Umbilical cord (tissue), 2 donors: ENCODE results near the gene MYH8. TPM values are rescaled to one million over a fixed set of nuclear protein-coding genes. Genes with fewer than 3 reads are reported as not detected.
A peak's percentile ranks its signal among the peaks of the same experiment; 100 is the strongest.

Experiments
- DNase-seq: peaks from one replicate; pipeline ENCODE4 v3.0.0-alpha.2; 2015; ENCODE audit warnings: low spot score
- total RNA-seq: library from RNA; depleted of rRNA; stranded (reverse); fragments of >200 nt; gene quantifications from one replicate; pipeline ENCODE4 v1.2.3, GENCODE V29; 2014; ENCODE audit warnings: low replicate concordance; ENCODE audit not compliant: insufficient read depth

The MYH8 gene
- total RNA-seq, 1 donor from 2014 or later: not detected

- peak; percentile 12 for DNase-seq
Observed at GRCh38 chr17:10384175-10384574, 37.6 kb downstream of the MYH8 start.

DNA sequence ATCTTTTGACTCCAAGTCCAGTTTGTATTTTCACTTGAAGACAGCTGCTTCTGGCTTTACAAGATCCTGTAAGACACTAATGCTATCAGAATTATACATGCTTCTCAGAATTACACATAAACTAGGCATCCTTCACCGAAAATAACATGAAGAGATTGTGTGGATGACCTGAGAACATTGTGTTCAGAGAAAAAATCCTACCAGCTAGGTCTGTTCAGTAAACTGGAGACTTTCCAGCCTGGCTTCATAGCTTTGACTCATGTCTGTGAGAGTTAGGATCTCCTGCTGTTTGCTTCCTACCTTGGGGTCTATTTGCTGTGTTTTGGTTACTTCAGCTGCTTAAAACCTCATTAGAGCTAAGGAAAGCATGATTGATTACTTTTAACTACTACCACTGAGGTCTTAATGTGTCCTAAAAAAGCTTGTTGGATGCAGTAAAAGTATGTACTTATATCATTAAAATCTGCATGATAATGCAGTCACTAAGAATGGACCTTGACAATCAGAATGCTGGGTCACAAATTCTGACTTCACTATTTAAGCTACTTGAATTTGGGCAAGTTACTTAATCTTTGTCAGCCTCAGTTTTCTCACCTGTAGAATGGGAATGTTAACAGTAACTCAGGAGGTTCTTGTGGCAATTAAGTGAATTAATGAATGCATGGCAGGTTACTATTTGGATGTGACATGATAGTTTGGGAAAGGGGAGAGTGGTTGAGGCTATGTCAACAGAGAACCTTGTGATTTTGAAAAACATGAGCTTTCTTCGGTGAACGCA is 40.9 kb downstream of the MYH8 start:
- DNase-seq: peak; percentile 69

DNA sequence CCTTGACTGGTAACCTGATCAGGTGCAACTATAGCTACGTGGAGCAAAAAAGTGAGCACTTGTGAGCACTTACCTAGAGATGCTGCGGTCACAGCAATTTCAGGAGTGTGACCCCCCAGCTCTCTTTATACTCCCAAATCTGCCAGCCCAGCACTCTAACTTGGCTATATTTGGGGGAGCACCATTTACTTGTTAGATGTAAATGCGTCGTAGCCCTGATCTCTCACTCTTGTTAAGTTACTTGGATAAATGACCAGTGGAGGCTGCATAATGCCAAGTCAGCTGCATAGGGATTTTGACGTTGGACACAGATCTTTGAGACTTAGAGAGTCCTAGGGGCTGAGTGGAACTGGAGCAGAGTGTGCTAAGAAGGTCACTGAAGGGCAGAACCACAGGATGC is 48.8 kb downstream of the MYH8 start, which contains the start of gene MYH13:
TSS of gene MYH13 (minus strand) at position 101 of the 400 bp plus-strand sequence. CDS start 8,476 bp downstream, outside the sequence.
- DNase-seq: no peak

GRCh38 chr17:10370016-10370608 is 51.6 kb downstream of the MYH8 start:
- no peak for DNase-seq

- no peak for DNase-seq
Observed at GRCh38 chr17:10369239-10369638, 52.5 kb downstream of the MYH8 start.

GRCh38 chr17:10368561-10368960 is 53.2 kb downstream of the MYH8 start:
- no peak for DNase-seq

DNA sequence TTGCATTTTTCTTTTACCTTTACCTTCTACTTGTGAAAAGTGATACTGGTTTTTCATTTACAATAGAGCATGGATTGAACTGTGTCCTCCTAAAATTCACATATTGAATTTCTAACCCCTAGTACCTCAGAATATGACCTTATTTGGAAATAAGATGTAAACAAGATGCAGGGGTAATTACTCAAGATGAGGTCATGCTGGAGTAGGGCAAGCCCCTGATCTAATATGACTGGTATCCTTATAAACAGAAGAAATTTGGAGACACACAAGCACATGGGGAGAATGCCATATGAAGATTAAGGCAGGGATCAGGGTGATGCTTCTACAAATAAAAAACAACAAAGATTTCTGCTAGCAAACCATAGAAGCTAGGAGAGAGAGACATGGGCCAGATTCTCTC is 61.2 kb downstream of the MYH8 start:
- no peak for DNase-seq

DNA sequence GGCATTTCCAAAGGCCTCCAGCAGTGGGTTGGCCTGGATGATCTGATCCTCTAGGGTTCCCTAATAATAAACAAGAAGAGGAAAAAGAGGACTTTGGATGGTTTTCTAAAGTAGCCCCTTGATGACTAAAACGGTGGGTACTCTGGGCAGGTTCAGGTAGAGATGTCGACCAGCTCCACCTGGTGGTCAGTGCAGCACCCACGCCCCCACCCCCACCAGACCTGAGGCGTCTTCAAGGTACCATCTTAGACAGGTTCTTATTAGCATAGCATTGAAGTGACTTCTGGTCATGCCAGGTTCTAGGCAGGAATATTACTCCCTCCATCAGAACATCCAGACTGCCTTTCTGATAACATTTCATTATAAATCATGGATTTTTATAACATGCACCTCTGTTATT is 64.0 kb downstream of the MYH8 start:
- DNase-seq: no peak

- DNase-seq: no peak
Observed at GRCh38 chr17:10354651-10355050, 67.1 kb downstream of the MYH8 start.

DNA sequence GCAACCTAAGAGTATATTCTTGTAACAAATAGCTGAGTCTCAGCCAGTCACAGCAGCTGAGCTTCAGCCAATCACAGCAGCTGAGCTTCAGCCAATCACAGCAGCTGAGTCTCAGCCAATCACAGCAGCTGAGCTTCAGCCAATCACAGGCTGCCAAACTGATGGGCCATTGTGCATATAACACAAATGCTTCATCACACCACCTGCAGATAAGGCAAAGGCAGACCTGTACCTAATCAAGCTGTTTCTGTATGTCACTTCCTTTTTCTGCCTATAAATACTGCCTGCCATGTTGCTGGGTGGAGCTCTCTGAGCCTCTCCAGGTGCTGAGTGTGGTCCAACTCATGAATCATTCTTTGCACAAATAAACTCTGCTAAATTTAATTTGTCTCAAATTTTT is 68.9 kb downstream of the MYH8 start:
- DNase-seq: no peak

- no peak for DNase-seq
Observed at GRCh38 chr17:10349403-10349802, 72.3 kb downstream of the MYH8 start.

- no peak for DNase-seq
Observed at GRCh38 chr17:10344816-10345215, 76.9 kb downstream of the MYH8 start.

Other genes starting within 250 kb of the MYH8 start
- 51.3 TPM for gene GAS7, start 223.3 kb downstream of the MYH8 start, total RNA-seq
- not detected for gene MYH13, start 48.9 kb downstream of the MYH8 start, total RNA-seq
- under 0.01 TPM for gene MYH4, start 47.6 kb upstream of the MYH8 start, total RNA-seq
- gene MYH1, start 96.6 kb upstream of the MYH8 start, total RNA-seq: not detected
- gene MYH2, start 127.7 kb upstream of the MYH8 start, total RNA-seq: 0.72 TPM
- 12.0 TPM for gene MYH3, start 235.4 kb upstream of the MYH8 start, total RNA-seq